Breast epithelium (tissue), 3 donors: ENCODE results near the gene SPIRE1.

ENCODE experiments used
- POLR2A ChIP-seq: fragments of 450-650 bp; IDR thresholded peaks from one replicate; pipeline ENCODE4 v1.6.1; 2016; ENCODE audit warnings: antibody characterized with exemption, mild to moderate bottlenecking, moderate library complexity
- POLR2AphosphoS5 ChIP-seq, 3 donors: sonication (generic); formaldehyde crosslinking; IDR thresholded peaks; one replicate each; pipeline ENCODE4 v1.6.1; 2017; ENCODE audit warnings: antibody characterized with exemption in 3 of 3
- TF ChIP-seq, protein P1 (sequence below), 3 donors: fragments of 450-650 bp; IDR thresholded peaks; one replicate each; pipeline ENCODE4 v1.5.1; 2016 to 2017; ENCODE audit warnings: antibody characterized with exemption in 3 of 3, mild to moderate bottlenecking in 3 of 3, moderate library complexity in 3 of 3

DNA sequence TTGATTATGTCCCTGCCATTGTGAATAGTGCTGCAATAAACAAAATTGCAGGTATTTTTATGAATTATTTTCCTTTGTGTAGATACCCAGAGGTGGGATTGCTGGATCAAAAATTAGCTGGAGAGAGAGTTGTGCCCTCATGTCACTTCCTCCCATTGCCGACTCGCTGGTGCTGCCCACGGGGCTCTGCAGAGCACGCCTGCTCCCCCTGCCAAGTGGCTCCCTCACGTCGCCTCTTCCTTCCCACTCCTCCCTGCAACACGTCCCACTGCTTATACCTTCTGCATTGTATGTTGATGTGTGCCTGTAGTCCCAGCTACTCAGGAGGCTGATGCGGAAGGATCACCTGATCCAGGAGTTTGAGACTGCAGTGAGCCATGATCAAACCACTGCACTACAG, 222.0 kb downstream of the SPIRE1 start:
- no peak for TF ChIP-seq POLR2A
- TF ChIP-seq, protein P1, sequence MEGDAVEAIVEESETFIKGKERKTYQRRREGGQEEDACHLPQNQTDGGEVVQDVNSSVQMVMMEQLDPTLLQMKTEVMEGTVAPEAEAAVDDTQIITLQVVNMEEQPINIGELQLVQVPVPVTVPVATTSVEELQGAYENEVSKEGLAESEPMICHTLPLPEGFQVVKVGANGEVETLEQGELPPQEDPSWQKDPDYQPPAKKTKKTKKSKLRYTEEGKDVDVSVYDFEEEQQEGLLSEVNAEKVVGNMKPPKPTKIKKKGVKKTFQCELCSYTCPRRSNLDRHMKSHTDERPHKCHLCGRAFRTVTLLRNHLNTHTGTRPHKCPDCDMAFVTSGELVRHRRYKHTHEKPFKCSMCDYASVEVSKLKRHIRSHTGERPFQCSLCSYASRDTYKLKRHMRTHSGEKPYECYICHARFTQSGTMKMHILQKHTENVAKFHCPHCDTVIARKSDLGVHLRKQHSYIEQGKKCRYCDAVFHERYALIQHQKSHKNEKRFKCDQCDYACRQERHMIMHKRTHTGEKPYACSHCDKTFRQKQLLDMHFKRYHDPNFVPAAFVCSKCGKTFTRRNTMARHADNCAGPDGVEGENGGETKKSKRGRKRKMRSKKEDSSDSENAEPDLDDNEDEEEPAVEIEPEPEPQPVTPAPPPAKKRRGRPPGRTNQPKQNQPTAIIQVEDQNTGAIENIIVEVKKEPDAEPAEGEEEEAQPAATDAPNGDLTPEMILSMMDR (IDR thresholded peaks at IDR 0.05): no peak
- no peak for TF ChIP-seq POLR2AphosphoS5 (IDR thresholded peaks at IDR 0.05)
